ENCODE data around the gene ZNF580. TPM values are rescaled to one million over a fixed set of nuclear protein-coding genes. Genes with fewer than 3 reads are reported as not detected.

Gene ZNF580
- total and polyA plus RNA-seq, 2 of the 13 experiments (the other 11 are each of a cell fraction or from before 2014, with no cell fraction given): 4.4 to 6.0 TPM

DNA sequence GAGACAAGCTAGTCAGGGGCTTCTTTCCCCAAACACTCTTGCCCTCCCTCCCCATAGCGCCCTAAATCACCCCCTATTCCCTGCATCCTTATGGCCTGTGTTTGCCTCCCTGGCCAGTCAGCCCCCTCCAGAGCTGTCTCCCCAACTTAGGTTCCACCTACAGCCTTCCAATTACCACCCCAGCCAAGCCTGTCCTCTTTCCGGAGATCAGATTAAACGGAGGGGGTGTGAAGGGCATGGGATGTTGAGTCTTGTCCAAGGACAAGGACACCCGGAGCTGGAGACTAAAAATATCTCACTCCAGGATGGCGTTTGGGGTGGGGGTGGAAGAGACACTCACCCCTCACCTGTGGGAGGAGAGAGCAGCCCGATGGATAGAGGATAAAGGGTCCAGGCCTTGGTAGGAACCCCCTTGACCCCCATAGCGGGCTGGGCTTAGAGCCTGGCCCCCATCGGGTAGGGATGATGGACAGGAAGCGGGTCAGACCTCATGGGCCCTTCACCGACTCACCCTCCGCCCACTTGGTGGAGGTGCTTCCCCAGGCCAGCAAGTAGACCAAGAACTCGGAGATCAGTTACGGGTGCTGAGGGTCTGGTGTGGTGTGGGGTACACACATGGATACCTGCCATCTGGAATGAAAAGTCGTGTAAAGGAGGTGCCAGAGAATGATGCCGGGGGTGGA lies 29.4 kb upstream of the ZNF580 start (continued):
- TF ChIP-seq, protein P1, sequence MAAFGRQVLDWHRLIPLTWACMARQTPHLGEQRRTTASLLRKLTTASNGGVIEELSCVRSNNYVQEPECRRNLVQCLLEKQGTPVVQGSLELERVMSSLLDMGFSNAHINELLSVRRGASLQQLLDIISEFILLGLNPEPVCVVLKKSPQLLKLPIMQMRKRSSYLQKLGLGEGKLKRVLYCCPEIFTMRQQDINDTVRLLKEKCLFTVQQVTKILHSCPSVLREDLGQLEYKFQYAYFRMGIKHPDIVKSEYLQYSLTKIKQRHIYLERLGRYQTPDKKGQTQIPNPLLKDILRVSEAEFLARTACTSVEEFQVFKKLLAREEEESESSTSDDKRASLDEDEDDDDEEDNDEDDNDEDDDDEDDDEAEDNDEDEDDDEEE (CRISPR knock-in tag; IDR thresholded peaks at IDR 0.05): no peak
- TF ChIP-seq PHF21A (CRISPR knock-in tag; IDR thresholded peaks at IDR 0.05) (no peak), ZBTB21 (CRISPR knock-in tag; IDR thresholded peaks at IDR 0.05) (no peak)

DNA sequence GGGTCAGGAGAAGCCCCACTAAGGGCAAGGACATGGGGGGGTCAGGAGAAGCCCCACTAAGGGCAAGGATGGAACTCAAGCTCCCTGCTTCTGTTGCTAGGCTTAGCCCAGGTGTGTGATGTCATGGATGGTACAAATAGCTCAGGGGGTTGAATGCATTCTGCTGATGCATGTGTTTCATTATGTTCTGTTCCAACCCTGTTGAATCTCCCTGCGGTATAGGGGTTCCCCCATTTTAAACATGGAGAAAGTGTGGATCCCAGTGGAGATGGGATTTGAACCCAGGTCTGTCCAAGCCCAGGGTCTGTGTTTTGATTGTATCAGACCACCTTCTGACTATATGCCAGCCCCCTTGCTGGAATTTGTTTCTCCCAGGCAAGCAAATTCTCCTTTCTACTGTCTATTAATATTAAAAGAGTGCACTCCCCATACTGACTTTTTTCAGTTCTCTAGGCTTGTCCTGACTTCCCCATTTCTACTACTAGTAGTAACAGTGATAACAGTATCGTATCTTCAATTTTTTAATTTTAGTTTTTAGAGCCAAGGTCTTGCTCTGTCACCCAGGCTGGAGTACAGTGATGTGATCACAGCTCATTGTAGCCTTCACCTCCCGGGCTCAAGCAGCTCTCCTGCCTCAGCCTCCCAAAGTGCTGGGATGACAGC lies 28.7 kb upstream of the ZNF580 start:
- Histone ChIP-seq H3K27ac (ENCODE audit: extremely low read length, insufficient read depth, low read length) (no peak overlapping the region), H3K9ac (ENCODE audit: insufficient read depth, low read depth, low read length) (no peak overlapping the region), H4K20me1 (ENCODE audit: insufficient read depth, low read length) (no peaks in the 10 kb centered on the region), H3K36me3 (replicated peaks in 1 of 2; ENCODE audit: control insufficient read depth in 1 of 2, insufficient read depth in 2 of 2, low read length in 2 of 2) (peaks cover 1 to 4% of the 10 kb centered on the region in 2 experiments; a peak in 1 of 5 replicates), H3K4me3 (replicated peaks in 1 of 3; ENCODE audit: insufficient read depth in 1 of 3, low read depth in 2 of 3, low read length in 3 of 3) (no peak overlapping the region), H3K4me1 (ENCODE audit: insufficient read depth, low read length) (peaks cover 9% of the 10 kb centered on the region), H3K4me2 (ENCODE audit: low read depth, low read length) (no peak overlapping the region), H3K27me3 (ENCODE audit: control insufficient read depth in 1 of 2, insufficient read depth in 2 of 2, low read length in 2 of 2) (no peaks in the 10 kb centered on the region), H2AFZ (ENCODE audit: low read length) (no peak overlapping the region), H3K9me3 (ENCODE audit: low read length) (no peaks in the 10 kb centered on the region), H3K79me2 (ENCODE audit: insufficient read depth, low read length) (peaks cover 5% of the 10 kb centered on the region)
- FAIRE-seq (no peak), ATAC-seq (no peak), DNase-seq (ENCODE audit: low spot score) (no peak)
- ChIA-PET CTCF (ENCODE audit: low intra/inter-chr PET ratio, low total read pairs) (no interaction called here), POLR2A (no interaction called here)
- no TSS peak for BruUV-seq (replicated peaks)
- intact Hi-C loops (cut with micrococcal nuclease; ENCODE audit: unreplicated experiment) (no loop called here), in situ Hi-C loops (cut with HindIII; ENCODE audit: extremely low pct_ligation_motif_present, low pct_unique_long_range_greater_than_20kb) (no loop called here)
- TF ChIP-seq BORCS8-MEF2B (CRISPR knock-in tag; IDR thresholded peaks at IDR 0.05) (no peak), MAFK (conservative IDR thresholded peaks at IDR 0.05 in 1 of 2, IDR thresholded peaks at IDR 0.05 in 1 of 2; ENCODE audit: low read length in 2 of 2) (peak; percentile 13 to 22; a peak in 1 of 4 replicates)
- 97% methylated on average over 2 of the region's 3 CpGs for whole genome bisulfite sequencing (ENCODE audit: low lambda C conversion rate)
